GM19239 (cell line): ENCODE measurements around the gene CSTB.

Experiments
- DNase-seq: peaks from one replicate; pipeline ENCODE4 v3.0.0; 2011; ENCODE audit warnings: low spot score; ENCODE audit not compliant: insufficient read length
- FAIRE-seq: peaks from 2 replicates; lab custom pipeline; 2011; peaks lifted over from hg19 to GRCh38; lab: Jason Lieb, UNC

CSTB gene

DNA sequence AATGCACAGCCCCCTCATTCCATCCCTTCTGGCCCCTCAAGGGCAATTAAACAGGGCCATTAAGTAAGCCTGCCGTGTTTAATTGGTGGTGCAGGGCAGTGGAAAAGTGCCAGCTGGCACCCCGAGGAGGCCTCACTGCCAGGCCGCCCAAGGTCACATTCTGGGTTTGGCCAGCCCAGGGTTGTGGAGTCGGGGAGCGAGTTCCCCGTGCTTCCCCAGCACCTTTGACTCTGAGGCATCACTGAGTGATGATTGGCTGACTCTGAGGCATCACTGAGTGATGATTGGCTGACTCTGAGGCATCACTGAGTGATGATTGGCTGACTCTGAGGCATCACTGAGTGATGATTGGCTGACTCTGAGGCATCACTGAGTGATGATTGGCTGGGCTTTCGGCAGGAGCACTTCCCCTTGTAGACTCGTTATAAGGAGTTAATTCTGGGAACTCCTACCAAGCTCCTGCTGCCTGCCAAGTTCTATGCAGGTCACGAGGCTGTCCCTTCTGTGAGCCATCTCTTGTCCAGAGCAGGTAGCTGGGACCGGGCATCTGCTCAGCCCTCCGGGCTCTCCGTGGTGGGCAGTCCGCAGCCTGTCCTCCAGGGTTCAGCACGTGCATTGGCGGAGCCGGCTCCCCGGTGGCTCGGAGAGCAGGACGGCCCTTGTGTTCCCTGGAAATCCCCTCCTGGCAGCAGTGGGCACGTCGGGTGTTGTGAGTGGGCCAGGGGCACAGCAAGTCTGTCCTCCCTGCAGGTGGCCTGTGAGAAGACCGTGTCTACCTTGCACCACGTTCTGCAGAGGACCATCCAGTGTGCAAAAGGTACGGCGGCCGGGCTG is 20.9 kb downstream of the CSTB start:
- DNase-seq = no peak
- no peak for FAIRE-seq

GRCh38 chr21:43753439-43753799 is 22.7 kb downstream of the CSTB start:
- FAIRE-seq (no peak), DNase-seq (no peak)

DNA sequence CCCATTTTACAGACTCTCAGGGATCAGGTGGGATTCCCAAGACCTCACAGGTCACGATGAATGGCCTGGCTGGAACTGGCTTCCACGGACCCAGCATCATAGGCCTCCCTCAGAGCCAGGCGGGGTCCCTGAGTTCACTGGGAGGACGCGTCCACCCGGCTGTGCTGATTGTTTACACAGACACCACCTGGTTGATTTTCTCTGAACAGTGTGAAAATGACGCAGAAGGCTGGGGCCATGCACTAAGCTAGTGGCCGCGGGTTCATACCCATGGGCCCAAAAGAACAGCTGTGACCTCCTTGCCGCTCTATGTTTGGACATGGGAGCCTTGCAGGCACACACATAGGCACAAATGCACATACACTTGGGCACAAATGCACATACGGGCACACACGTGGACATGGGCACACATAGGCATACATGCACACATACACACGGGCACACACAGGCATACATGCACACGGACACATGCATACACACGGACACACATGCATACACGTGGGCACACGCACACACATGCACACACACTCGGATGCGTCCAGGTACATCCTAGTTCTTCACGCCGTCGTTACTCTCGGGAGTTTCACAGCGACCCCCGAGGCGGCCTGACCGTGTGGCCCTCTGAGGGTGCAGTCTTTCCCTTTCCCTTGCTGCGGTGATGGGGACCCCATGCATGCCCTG is 23.2 kb downstream of the CSTB start:
- DNase-seq (no peak), FAIRE-seq (no peak)

DNA sequence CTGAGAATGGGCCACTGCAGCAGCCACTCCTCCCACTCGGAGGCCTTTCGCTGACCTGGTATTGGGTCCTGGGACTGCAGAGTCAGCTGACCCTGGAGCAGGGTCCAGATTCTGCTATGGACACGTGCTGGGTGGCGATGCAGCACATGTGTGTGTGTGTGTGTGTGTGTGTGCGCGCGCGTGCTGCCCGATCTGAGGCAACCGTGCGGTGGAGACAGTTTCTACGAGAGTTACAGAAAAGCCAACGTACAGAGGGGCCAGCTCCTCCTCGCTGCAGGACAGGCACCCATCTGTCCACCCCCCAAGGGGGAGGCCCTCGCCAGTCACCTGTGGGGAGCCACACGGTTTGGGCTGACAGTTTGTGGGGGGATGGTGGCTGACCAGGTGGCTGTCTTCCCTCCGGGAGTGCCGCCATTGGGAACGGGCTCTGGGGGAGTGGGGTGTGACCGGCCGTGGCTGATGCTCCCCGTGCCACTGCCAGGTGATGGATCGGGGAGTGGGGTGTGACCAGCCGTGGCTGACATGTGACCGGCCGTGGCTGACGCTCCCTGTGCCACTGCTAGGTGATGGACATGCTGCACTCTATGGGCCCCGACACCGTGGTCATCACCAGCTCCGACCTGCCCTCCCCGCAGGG is 24.0 kb downstream of the CSTB start:
- FAIRE-seq (no peak), DNase-seq (no peak)

DNA sequence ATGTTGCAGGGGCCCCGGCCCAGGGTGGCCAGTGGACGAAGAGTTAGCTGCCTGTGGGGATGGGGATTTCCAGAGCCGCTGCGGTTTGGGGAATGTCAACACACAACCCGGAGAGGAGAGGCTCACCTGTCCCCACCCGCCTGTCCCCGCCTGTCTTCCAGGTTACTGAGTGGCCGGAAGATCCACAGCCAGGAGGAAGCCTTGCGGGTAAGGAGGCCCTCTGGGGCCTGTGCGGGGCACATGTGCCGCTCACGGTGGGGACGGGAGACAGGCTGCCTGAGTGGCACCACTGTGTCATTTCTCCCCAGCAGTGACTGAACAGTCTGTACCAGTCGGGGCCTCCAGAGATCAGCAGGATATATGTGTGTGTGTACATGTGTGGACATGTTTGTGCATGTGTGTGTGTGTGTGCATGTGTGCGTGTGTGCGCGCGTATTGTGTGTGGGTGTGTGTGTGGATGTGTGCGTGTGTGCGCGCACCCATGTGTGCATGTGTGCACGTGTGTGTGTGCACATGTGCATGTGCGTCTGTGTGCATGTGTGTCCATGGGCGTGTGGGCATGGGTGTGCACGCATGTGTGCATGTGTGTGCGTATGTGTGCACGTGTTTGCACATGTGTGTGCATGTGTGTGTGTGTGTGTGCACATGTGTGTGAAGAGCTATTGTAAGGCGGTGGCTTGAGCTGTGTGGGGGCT is 25.6 kb downstream of the CSTB start:
- DNase-seq (no peak), FAIRE-seq (no peak)

DNA sequence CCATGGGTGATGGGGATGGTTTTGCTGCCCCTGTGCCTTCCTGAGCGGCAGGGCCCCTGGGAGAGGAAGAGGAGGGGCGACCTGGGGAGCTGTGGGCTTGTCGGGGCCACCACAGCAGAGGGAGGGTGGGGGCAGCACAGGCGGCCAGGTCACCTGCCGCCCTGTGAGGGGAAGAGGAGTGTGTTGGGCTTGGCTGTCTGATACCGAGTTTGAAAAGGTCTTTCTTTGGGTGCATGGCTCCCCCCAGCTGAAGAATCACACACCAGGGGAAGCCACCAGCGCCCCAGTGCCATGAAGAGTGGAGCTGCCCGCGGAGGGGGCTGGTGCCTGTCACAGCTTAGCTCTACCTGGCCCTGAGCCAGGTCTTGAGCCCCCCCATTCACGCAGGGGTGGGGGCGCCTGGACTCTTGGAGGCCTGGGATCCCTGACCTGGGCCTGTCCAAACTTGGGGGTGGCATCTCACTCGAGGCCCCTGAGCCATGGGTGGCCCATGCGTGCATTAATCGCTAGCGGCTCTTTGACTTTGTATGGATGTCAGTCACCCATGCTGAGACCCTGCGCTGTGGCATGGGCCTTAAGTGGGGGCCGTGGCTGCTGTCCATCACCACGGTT is 26.4 kb downstream of the CSTB start:
- no peak for FAIRE-seq
- no peak for DNase-seq

DNA sequence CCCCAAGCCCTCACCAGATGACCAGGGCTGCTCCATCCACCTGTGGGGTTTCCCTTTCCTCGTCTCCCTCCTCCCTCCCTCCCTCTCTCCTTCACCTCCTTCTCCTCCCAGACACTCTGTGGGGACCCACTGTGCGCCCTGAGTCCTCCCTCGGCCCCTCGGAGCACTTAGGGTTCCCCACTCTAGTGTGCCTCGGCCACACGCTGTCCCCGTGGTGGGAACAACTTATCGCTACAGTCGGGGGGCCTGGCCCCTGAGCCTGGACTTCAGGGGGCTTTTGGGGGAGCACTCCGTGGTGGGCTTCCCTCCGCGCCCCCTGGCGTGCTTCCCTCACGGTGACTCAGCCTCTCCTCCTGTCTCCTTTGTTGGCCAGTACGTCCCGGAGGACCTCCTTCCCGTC is 27.5 kb downstream of the CSTB start:
- no peak for FAIRE-seq
- no peak for DNase-seq

GRCh38 chr21:43745772-43746517 is 30.2 kb downstream of the CSTB start:
- FAIRE-seq = no peak
- no peak for DNase-seq

DNA sequence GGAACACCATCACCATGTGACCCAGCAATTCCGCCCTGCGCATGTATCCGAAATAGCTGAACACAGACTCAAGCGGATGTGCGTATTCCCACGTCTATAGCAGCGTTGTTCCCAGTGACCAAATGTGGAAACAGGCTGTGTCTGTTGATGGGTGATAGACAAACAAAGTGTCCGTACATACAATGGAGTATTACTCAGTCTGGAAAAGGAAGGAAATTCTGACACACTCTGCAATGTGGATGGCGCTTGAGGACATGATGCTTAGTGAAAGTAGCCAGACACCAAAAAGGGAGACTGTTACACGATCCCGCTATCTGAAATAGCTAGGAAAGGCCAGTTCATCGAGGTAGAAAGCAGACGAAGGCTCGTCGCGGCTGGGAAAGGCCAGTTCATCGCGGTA is 31.4 kb downstream of the CSTB start:
- no peak for DNase-seq
- FAIRE-seq = no peak

- FAIRE-seq (no peak), DNase-seq (no peak)
Observed at GRCh38 chr21:43743947-43744346, 32.2 kb downstream of the CSTB start.

DNA sequence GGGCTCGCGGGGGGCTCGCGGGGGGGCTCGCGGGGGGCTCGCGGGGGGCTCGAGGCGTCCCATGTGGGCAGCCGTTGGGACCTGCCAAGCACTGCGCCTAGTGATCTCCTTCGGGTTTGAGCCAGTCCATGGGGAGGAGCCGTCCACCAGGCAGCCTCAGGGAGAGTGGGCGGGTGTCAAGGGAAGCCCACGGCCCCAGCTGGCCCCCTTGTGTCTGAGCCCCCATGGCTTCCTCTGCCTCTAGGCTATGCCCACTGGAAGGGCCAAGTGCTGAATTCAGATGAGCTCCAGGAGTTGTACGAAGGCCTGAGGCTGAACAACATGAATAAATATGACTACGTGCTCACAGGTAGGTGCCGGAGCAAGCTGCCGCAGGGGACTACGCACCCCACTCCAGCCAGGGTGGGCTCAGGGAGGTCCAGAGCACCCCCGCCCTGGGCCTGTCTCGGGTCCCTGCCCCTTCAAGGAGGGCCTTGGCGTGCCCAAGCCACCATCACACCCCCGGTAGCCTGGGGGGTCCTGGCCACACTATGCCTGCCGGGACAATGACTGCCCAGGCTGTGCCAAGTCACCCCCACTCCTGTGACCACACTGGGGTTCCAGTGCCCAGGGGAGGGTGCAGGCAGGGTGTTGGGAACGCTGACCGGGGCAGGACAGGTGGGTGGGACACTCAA is 34.5 kb downstream of the CSTB start:
- DNase-seq = no peak
- no peak for FAIRE-seq

- FAIRE-seq = no peak
- no peak for DNase-seq
Observed at GRCh38 chr21:43740497-43741156, 35.5 kb downstream of the CSTB start.

- DNase-seq (no peak), FAIRE-seq (no peak)
Observed at GRCh38 chr21:43739621-43740435, 36.3 kb downstream of the CSTB start.

- no peak for DNase-seq
- FAIRE-seq = no peak
Observed at GRCh38 chr21:43737158-43737950, 38.8 kb downstream of the CSTB start.

DNA sequence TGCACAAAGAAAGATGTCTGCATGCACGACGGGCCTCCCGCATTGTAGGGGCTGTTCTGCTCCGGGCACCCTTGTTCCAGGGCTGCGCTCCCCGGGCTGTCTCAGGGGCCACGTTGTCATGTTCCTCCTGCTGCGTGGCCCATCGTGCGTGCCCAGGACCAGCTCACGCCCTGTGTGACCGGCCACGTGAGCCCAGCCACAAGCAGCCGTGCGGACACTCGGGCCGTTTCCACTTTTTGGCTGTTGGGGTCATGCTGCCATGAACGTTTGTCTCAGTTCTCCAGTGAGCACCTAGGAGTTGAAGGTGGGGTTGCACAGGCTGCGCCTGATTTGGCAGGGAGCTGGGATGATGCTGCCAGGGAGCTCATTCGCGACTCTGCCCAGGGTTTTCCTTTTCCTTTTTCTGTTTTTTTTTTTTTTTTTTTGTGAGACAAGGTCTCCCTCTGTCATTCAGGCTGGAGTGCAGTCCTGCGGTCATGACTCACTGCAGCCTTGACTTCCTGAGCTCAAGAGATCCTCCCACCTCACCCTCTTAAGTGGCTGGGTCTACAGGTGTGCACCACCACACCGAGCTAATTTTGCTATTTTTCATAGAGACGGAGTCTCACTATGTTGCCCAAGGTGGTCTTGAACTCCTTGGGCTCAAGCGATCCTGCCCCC is 39.8 kb downstream of the CSTB start:
- no peak for DNase-seq
- no peak for FAIRE-seq

GRCh38 chr21:43735236-43736091 is 40.6 kb downstream of the CSTB start:
- FAIRE-seq (no peak), DNase-seq (no peak)
